Activated T-helper 17 cell treated with anti-CD3 and anti-CD28 coated beads, Interleukin-2, amount 50 U/mL, for 72 hours (primary cell): Measurements from ENCODE around the gene TMEM219. TPM values are rescaled to one million over a fixed set of nuclear protein-coding genes. Genes with fewer than 3 reads are reported as not detected.

Experiments used
- ATAC-seq: fragments of 150-1000 bp; cut with Tn5 transposase; replicated peaks from 2 replicates; pipeline ENCODE4 v1.10.0; 2021; ENCODE audit warnings: mild to moderate bottlenecking, moderate library complexity
- H3K27ac Mint-ChIP-seq: one replicate; pipeline ENCODE4 v1.8.0; 2022; ENCODE audit warnings: mixed read lengths
- H3K27me3 Mint-ChIP-seq: one replicate; pipeline ENCODE4 v1.8.0; 2022; ENCODE audit warnings: mixed read lengths
- H3K36me3 Mint-ChIP-seq: one replicate; pipeline ENCODE4 v1.8.0; 2022; ENCODE audit warnings: low read depth, mild to moderate bottlenecking, mixed read lengths
- H3K4me1 Mint-ChIP-seq: one replicate; pipeline ENCODE4 v1.8.0; 2022; ENCODE audit warnings: mixed read lengths
- H3K4me3 Mint-ChIP-seq: one replicate; pipeline ENCODE4 v1.8.0; 2022; ENCODE audit warnings: mild to moderate bottlenecking, mixed read lengths
- H3K9me3 Mint-ChIP-seq: one replicate; pipeline ENCODE4 v1.8.0; 2022; ENCODE audit warnings: mixed read lengths
- total RNA-seq, 2 donors: library from RNA; stranded (reverse); gene quantifications; one replicate each; pipeline ENCODE4 v1.2.3, GENCODE V29; 2022

Gene TMEM219
- total RNA-seq, 2 donors from 2014 or later, result 55.2 to 70.8 TPM

DNA sequence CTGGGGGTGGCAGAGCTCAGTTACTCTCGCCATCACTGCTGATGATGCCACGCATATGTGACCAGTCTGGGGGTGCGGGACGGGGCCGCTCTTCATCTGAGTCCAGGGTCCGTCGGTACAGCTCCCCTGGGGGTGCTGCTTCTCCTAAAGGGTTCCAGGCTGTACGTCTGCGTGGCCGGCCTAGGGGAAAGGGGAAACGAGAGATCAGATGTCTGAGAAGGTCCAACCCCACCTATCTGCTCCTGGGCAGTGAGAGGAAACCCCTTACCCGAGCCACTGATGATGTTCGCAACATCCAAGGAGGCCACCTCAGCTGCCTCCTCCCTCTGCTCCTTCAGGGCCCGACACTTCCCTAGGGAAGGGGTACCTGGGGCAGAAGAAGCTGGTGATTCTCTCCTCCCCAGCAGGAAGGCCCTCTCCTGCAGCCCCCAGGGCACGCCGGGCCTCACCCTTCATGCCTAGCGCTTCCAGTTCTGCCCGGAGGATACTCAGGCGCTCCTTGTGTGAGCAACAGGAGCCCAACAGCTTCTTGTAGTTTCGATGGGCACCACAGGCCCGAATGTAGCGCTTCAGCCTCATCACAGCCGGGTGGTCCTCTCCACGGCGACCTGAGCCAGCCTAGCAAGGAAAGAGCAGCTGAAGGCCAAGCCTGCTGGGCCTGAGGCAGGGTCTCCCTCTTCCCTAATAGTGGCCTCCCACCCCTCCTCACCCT is 31.5 kb downstream of the TMEM219 start:
- Mint-ChIP-seq H3K9me3 (no peaks in the 10 kb centered on the region), H3K4me3 (peak overlapping the region; percentile 97), H3K36me3 (peaks cover 81% of the 10 kb centered on the region), H3K4me1 (peaks cover 15% of the 10 kb centered on the region), H3K27ac (peak overlapping the region; percentile 95), H3K27me3 (no peaks in the 10 kb centered on the region)
- ATAC-seq, result no peak

GRCh38 chr16:29993903-29994599 is 32.2 kb downstream of the TMEM219 start:
- peak overlapping the region; percentile 97 for H3K4me3 Mint-ChIP-seq
- no peaks in the 10 kb centered on the region for H3K9me3 Mint-ChIP-seq
- no peaks in the 10 kb centered on the region for H3K27me3 Mint-ChIP-seq
- ATAC-seq, result no peak
- H3K36me3 Mint-ChIP-seq, result peaks cover 81% of the 10 kb centered on the region
- H3K4me1 Mint-ChIP-seq, result peaks cover 16% of the 10 kb centered on the region
- H3K27ac Mint-ChIP-seq, result peak overlapping the region; percentile 95

- Mint-ChIP-seq H3K36me3 (peaks cover 81% of the 10 kb centered on the region), H3K27ac (peak overlapping the region; percentile 95), H3K4me3 (peak overlapping the region; percentile 97), H3K4me1 (peaks cover 24% of the 10 kb centered on the region), H3K9me3 (no peaks in the 10 kb centered on the region), H3K27me3 (no peaks in the 10 kb centered on the region)
- ATAC-seq, result peak; percentile 38
Observed at GRCh38 chr16:29994600-29995323, 32.9 kb downstream of the TMEM219 start.

- Mint-ChIP-seq H3K4me3 (peak within 1 kb of the TSS; percentile 97), H3K4me1 (peaks cover 24% of the 10 kb centered on the region)
Observed at GRCh38 chr16:29995324-29995910, 33.5 kb downstream of the TMEM219 start, which contains the start of gene HIRIP3. HIRIP3 (minus strand) TSS chr16:29995617; CDS start chr16:29995605, 12 bp downstream.

DNA sequence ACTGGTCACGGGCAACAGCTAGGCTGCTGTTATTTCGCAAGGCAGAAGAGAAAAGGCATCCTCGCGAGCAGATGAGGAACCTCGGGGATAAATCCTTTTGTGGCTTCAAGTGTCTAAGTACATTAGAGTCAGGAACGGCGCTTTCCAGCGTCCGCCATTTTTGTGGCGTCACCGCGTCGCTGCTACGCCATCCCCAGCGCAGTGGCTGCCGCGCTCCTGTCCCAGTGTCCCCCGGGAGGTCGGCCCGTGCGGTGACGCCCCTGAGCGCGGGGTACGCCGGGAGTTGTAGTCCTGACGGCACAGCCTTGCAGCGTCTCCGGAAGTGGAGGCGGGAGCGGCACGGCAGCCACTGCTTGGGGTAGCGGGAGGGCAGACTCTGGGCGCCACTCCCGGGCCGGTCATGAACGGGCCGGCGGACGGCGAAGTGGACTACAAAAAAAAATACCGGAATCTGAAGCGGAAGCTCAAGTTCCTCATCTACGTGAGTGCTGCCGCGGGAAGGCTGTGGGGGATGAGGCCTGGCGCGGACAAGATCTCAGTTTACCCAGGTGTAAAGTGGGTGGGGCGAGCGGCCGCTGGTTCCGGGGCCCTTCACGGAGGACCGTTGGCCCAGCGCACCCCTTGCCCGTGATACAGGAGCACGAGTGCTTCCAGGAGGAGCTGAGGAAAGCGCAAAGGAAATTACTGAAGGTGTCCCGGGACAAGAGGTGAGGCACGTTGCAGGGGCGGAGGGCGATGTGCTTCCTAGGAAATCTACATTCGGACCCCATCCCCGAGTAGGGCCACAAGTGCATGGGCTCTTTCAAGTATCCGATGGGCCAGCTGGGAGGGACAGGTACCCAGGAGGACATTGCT is 34.3 kb downstream of the TMEM219 start, which contains the start of gene INO80E:
Gene INO80E, plus strand, starts transcription at position 331 of the 855 bp plus-strand sequence. Its CDS starts 70 bp downstream, at position 401.
- Mint-ChIP-seq H3K27me3 (no peaks in the 10 kb centered on the region), H3K4me3 (peak within 1 kb of the TSS; percentile 97), H3K4me1 (peaks cover 24% of the 10 kb centered on the region), H3K27ac (peak within 1 kb of the TSS; percentile 95), H3K36me3 (peaks cover 80% of the 10 kb centered on the region), H3K9me3 (no peaks in the 10 kb centered on the region)
- peak; percentile 99 for ATAC-seq

More at GRCh38 chr16:29995324-29995910, 33.5 kb downstream of the TMEM219 start, which contains the start of gene HIRIP3:
- Mint-ChIP-seq H3K27me3 (no peaks in the 10 kb centered on the region), H3K36me3 (peaks cover 81% of the 10 kb centered on the region), H3K9me3 (no peaks in the 10 kb centered on the region), H3K27ac (peak within 1 kb of the TSS; percentile 95)
- peak; percentile 69 for ATAC-seq

- H3K27ac Mint-ChIP-seq, result peak overlapping the region; percentile 95
- H3K4me3 Mint-ChIP-seq, result peak overlapping the region; percentile 97
- no peaks in the 10 kb centered on the region for H3K9me3 Mint-ChIP-seq
- H3K27me3 Mint-ChIP-seq, result no peaks in the 10 kb centered on the region
- H3K4me1 Mint-ChIP-seq, result peaks cover 26% of the 10 kb centered on the region
- ATAC-seq, result no peak
- H3K36me3 Mint-ChIP-seq, result peaks cover 84% of the 10 kb centered on the region
Observed at GRCh38 chr16:29996766-29997250, 34.9 kb downstream of the TMEM219 start.

- peaks cover 22% of the 10 kb centered on the region for H3K4me1 Mint-ChIP-seq
- H3K9me3 Mint-ChIP-seq, result no peaks in the 10 kb centered on the region
- no peaks in the 10 kb centered on the region for H3K27me3 Mint-ChIP-seq
- ATAC-seq, result no peak
- H3K36me3 Mint-ChIP-seq, result peaks cover 81% of the 10 kb centered on the region
- no peak overlapping the region for H3K4me3 Mint-ChIP-seq
- peak overlapping the region; percentile 52 for H3K27ac Mint-ChIP-seq
Observed at GRCh38 chr16:29999605-30000004, 37.7 kb downstream of the TMEM219 start.

DNA sequence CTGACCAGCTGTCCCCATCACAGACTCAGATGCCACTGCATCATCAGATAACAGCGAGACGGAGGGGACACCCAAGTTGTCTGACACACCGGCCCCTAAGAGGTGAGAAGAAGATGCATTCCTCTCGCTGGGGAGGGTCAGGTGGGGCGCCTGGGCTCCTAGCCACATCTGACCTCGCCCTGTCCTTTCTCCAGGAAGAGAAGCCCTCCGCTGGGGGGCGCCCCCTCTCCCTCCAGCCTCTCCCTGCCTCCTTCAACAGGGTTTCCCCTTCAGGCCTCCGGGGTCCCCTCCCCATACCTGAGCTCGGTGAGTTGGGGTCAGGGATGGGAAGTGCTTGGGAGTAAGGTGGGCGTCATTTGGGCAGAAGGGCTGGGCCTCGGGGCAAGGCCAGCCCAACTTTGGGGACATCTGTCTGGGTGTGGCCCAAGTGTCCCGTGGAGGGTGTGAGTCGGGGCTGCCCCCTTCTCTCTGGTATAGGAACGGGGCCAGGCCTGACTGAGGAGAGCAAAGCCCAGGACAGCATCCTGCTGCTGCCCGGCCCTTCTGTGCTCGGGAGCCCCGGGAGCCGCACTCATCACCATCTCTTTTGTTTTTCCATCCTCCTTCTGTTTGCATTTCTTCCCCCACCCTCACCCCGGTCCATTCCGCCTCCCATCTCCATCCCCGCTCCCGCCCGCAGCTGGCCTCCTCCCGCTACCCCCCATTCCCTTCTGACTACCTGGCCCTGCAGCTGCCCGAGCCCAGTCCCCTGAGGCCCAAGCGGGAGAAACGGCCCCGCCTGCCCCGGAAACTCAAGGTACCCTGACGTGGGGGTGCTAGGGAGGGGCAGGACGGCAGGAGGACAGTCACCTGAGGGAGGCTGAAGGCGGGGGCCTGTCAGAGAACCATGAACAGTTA is 39.1 kb downstream of the TMEM219 start:
- H3K9me3 Mint-ChIP-seq, result no peaks in the 10 kb centered on the region
- H3K4me1 Mint-ChIP-seq, result peaks cover 20% of the 10 kb centered on the region
- no peak for ATAC-seq

DNA sequence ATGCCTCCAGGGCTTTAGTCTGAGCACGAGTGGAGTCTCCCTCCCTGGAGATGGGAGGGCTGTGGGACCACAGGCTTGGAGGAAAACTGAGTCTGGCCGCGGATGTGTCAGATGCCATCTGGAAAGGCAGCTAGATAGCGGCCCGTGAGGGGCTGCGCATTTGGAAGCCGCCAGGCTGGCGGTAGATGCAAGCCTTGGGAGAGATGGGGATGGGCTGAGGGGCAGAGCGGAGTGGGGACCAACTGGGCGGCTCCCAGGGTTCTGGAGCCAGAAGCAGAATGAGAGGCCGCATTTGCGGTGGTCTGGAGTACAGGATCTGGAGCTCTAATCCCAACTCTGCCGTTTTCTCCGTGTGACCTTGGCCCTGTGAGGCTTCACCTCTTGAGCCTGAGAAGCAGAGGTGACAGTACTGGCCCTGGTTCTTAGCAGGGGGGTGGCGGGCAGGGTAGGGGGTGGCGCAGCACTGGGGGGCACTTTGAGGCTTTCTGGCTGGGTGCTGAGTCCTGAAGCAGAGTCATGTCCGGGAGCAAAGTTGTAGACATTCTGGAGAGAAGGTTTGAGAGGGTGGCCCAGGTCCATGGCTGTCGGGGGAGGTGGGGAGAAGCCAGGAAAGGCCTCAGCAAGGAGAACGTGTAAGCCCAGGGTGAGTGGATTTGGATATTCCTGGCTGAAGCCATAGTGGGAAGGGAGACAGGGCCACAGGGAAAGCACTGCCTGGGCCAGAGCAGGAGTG is 40.9 kb downstream of the TMEM219 start:
- no peak for ATAC-seq
- no peaks in the 10 kb centered on the region for H3K9me3 Mint-ChIP-seq
- peak overlapping the region; percentile 64 for H3K27ac Mint-ChIP-seq
- H3K4me1 Mint-ChIP-seq, result peaks cover 15% of the 10 kb centered on the region
- no peaks in the 10 kb centered on the region for H3K27me3 Mint-ChIP-seq
- H3K36me3 Mint-ChIP-seq, result peaks cover 51% of the 10 kb centered on the region
- no peak overlapping the region for H3K4me3 Mint-ChIP-seq

More for the DNA sequence above, 39.1 kb downstream of the TMEM219 start:
- no peak overlapping the region for H3K27ac Mint-ChIP-seq
- H3K27me3 Mint-ChIP-seq, result no peaks in the 10 kb centered on the region
- peaks cover 69% of the 10 kb centered on the region for H3K36me3 Mint-ChIP-seq
- no peak overlapping the region for H3K4me3 Mint-ChIP-seq

GRCh38 chr16:30003670-30004423 is 42.0 kb downstream of the TMEM219 start:
- Mint-ChIP-seq H3K4me1 (peaks cover 15% of the 10 kb centered on the region), H3K36me3 (peaks cover 40% of the 10 kb centered on the region), H3K27ac (no peak overlapping the region), H3K9me3 (no peaks in the 10 kb centered on the region), H3K27me3 (peaks cover 3% of the 10 kb centered on the region), H3K4me3 (no peak overlapping the region)
- ATAC-seq, result no peak

DNA sequence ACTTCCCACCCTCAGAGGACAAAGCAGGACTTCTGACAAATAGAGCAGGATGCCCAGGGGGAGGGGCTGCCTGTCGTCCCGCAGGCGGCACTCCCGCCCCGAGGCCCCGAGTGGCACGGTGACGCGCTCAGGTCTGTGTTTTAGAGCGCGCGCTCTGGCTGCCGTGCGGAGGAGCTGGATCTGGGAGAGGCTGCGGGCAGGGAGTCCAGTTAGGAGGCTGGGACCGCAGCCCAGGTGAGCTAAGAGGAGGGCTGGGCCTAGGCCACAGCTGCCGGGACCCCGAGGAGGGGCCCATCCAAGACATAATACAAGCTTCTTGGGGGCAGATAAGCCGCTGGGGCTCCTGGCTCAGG is 42.5 kb downstream of the TMEM219 start:
- peaks cover 8% of the 10 kb centered on the region for H3K27me3 Mint-ChIP-seq
- H3K4me3 Mint-ChIP-seq, result no peak overlapping the region
- peaks cover 35% of the 10 kb centered on the region for H3K36me3 Mint-ChIP-seq
- no peak overlapping the region for H3K27ac Mint-ChIP-seq
- no peaks in the 10 kb centered on the region for H3K9me3 Mint-ChIP-seq
- peaks cover 11% of the 10 kb centered on the region for H3K4me1 Mint-ChIP-seq
- ATAC-seq, result no peak
